ENCODE data around the gene FAM209B.
"Not testable (repeated sequence)": the region's sequence is repeated elsewhere in the genome, so short reads cannot be mapped to it uniquely, and the experiment has no call there.

Gene FAM209B, protein sequence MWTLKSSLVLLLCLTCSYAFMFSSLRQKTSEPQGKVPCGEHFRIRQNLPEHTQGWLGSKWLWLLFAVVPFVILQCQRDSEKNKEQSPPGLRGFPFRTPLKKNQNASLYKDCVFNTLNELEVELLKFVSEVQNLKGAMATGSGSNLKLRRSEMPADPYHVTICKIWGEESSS

DNA sequence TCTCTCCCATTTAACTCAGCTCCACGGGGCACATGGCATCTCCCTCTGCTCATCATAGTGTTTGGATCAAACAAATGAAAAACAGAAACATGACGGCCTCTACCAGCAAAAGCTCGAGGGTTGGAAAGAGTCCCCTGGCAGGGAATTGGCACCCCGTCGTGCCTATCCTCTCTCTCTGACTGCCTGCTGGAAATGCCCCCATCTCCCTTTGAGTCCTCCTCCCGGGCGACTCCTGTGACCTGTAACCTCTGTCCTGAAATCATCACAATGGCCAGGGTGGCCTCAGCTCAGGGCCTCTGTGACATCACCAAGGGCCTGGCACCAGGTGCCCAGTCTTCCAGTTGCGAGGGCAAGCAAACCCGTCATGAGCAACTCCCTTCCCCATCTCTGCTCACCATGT lies at the start of gene FAM209B:
Gene FAM209B, plus strand, starts transcription at position 301 of the 400 bp plus-strand sequence. Its CDS starts 96 bp downstream, at position 397.
- not testable (repeated sequence) for H3K4me3 Mint-ChIP-seq; H3K9me3 Mint-ChIP-seq; DNase-seq (ENCODE audit: low spot score); H3K27me3 Mint-ChIP-seq (ENCODE audit: low read depth); H3K36me3 Mint-ChIP-seq (ENCODE audit: low read depth); H3K27ac Mint-ChIP-seq; H3K4me1 Mint-ChIP-seq (ENCODE audit: low read depth)

DNA sequence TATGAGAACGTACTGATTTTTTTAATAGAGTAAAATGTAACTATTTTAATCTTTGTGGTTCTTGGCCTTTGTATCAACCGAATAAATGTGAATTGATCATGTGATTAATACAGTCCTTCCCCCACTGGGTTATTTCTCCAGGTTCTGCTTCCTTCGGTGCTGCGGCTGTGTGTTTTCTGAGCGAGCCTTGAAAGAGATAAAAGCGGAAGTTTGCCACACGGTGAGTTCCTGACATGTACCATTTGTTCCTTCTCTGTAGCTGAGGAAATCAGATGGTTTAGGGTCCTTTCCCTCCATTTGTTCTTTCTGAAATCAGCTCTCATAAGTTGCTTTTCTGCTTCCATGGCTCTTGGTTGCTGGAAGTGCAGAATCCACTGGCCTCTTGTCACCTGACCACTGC lies 49.1 kb upstream of the FAM209B start:
- Mint-ChIP-seq H3K36me3 (ENCODE audit: low read depth) (peaks cover 73% of the 10 kb centered on the region), H3K4me3 (peak overlapping the region; percentile 29)

DNA sequence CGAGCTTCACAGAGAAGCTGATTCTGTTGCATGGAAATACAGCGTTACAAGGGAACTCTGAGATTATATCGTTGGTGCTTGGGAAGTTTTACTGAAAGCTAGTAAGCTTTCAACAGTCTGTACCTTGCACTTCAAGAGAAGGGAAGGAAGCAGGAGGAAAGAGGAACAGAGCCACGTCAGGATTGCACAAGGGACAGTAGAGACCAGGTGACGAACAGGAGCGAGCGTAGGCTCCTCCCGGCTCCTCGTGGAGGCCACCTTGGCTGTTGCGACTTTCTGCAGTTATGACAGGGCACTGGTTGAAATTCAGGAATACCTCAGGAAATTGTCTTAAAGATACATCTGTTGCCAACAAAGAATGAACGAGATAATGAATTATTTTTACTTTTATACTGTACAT lies 45.8 kb upstream of the FAM209B start:
- Mint-ChIP-seq H3K4me1 (ENCODE audit: low read depth) (peaks cover 13% of the 10 kb centered on the region), H3K36me3 (ENCODE audit: low read depth) (peaks cover 52% of the 10 kb centered on the region), H3K27ac (no peak overlapping the region), H3K9me3 (no peaks in the 10 kb centered on the region), H3K27me3 (ENCODE audit: low read depth) (no peaks in the 10 kb centered on the region), H3K4me3 (no peak overlapping the region)
- DNase-seq (ENCODE audit: low spot score), result no peak

More for the DNA sequence above, 49.1 kb upstream of the FAM209B start:
- Mint-ChIP-seq H3K9me3 (no peaks in the 10 kb centered on the region), H3K4me1 (ENCODE audit: low read depth) (peaks cover 13% of the 10 kb centered on the region), H3K27ac (peak overlapping the region; percentile 68), H3K27me3 (ENCODE audit: low read depth) (no peaks in the 10 kb centered on the region)
- DNase-seq (ENCODE audit: low spot score), result no peak

DNA sequence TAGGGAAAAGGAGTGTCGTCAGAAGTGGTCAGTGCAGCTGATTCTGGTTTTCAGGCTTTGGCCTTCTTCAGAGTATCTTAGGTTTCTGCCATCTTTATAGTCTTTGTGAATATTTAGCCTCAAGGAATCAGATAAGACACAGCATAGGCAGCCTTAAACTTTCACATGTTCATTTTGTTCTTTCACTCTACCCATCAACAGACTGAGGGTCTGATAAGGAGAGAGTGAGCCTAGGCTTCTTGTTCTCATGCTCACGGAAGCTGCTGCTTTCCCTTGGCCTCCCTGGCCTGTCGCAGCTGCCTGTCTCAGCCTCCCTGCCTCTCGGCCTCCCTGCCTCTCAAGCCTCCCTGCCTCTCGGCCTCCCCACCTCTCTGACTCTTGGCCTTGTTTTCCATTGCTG lies 44.5 kb upstream of the FAM209B start:
- no peak for DNase-seq (ENCODE audit: low spot score)
- no peak overlapping the region for H3K27ac Mint-ChIP-seq
- H3K36me3 Mint-ChIP-seq (ENCODE audit: low read depth), result peaks cover 51% of the 10 kb centered on the region
- no peak overlapping the region for H3K4me3 Mint-ChIP-seq
- H3K4me1 Mint-ChIP-seq (ENCODE audit: low read depth), result peaks cover 7% of the 10 kb centered on the region
- H3K27me3 Mint-ChIP-seq (ENCODE audit: low read depth), result no peaks in the 10 kb centered on the region
- H3K9me3 Mint-ChIP-seq, result no peaks in the 10 kb centered on the region

DNA sequence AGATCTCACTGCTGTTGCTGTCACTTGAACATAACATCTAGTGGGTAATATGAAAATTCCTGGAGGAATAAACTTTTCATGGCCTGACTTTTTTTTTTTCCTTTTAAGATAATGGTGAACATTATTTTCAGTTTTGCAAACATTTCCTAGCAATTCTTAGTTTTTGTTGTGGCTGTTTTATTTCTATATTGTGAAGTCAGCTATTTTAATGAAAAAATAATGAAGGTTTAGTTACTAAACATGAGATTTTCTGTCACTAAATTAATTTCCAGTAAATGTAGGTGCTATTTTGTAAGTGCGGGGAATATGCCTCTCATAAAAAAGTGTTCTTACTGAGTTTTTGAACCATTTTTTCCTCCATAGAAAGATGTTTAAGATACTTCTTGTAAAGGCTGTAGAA lies 31.9 kb upstream of the FAM209B start:
- Mint-ChIP-seq H3K27me3 (ENCODE audit: low read depth) (no peaks in the 10 kb centered on the region), H3K36me3 (ENCODE audit: low read depth) (peaks cover 25% of the 10 kb centered on the region), H3K4me3 (no peak overlapping the region), H3K4me1 (ENCODE audit: low read depth) (peaks cover 11% of the 10 kb centered on the region), H3K9me3 (no peaks in the 10 kb centered on the region), H3K27ac (no peak overlapping the region)
- no peak for DNase-seq (ENCODE audit: low spot score)

DNA sequence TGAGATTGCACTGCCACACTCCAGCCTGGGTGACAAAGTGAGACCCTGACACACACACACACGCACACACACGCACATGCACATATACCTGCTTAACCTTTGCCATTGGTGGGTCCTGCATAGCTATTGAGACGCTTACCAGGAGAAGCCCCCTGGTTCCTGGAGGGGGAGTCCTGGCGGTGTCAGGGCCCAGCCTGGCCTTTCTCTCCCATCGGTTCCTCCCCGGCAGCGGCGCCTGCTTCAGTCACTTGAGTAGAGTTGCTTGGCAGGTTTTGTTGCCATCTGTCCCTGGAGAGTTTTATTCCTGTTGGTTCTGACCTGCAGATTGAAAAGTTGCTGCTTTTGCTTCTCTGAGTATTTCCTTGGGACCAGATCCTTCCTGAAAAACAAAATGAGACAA lies 29.1 kb upstream of the FAM209B start:
- no peaks in the 10 kb centered on the region for H3K9me3 Mint-ChIP-seq
- H3K36me3 Mint-ChIP-seq (ENCODE audit: low read depth), result peaks cover 8% of the 10 kb centered on the region
- H3K4me3 Mint-ChIP-seq, result no peak overlapping the region
- H3K27me3 Mint-ChIP-seq (ENCODE audit: low read depth), result no peaks in the 10 kb centered on the region
- peaks cover 12% of the 10 kb centered on the region for H3K4me1 Mint-ChIP-seq (ENCODE audit: low read depth)
- no peak for DNase-seq (ENCODE audit: low spot score)
- no peak overlapping the region for H3K27ac Mint-ChIP-seq

DNA sequence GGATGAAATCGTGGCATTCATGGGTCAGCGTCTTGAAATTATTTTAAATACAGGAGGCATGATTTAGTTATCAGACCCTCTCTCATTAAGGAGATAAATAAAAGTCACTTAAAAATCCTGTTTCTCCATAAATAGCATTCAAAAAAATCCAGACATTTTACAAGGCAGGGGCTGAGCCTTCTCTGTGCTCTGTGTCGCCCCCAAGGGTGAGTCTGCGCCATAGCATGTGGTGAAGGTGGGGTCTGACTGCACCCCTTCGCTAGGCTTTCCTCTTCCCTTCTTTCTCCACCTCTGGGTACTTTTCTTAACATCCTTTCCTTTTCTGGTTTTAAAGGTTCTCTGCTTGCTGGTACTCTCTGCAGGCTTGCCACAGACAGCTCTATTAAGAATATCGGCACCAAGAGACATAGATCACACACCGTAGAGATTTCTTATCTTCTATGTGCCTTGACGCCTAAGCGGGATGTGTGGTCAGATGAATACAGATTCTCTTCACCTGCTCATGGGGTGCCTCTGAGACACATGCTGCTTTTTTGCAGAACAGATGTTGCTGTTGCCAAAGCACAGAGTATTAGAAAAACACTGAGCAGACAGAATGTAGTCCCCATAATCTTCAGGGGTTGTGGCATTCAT lies 28.6 kb upstream of the FAM209B start:
- peaks cover 8% of the 10 kb centered on the region for H3K36me3 Mint-ChIP-seq (ENCODE audit: low read depth)
- no peaks in the 10 kb centered on the region for H3K9me3 Mint-ChIP-seq
- peak overlapping the region; percentile 55 for H3K27ac Mint-ChIP-seq
- no peak overlapping the region for H3K4me3 Mint-ChIP-seq
- H3K27me3 Mint-ChIP-seq (ENCODE audit: low read depth), result no peaks in the 10 kb centered on the region
- no peak for DNase-seq (ENCODE audit: low spot score)
- peaks cover 12% of the 10 kb centered on the region for H3K4me1 Mint-ChIP-seq (ENCODE audit: low read depth)

DNA sequence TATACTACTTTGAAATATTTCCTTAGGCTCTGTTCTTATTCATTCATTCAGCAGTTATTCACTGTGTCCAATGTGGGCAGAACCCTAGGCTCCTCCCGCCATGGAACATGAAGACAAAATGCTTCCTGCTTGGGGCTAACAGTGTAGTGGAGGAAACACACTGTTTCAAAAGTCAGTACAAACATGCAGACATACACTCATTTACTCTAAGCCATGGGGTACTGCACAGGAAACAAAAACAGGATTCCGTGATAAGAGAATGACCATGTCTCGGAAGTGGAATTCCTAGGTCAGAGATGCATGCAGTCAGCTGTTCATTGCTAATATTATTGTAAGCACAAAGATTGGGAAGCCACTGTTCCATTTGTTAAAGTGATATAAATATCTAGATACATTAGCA lies 26.9 kb upstream of the FAM209B start:
- Mint-ChIP-seq H3K27ac (no peak overlapping the region), H3K36me3 (ENCODE audit: low read depth) (peaks cover 8% of the 10 kb centered on the region), H3K9me3 (no peaks in the 10 kb centered on the region), H3K27me3 (ENCODE audit: low read depth) (no peaks in the 10 kb centered on the region), H3K4me3 (no peak overlapping the region), H3K4me1 (ENCODE audit: low read depth) (peaks cover 12% of the 10 kb centered on the region)
- DNase-seq (ENCODE audit: low spot score), result no peak

DNA sequence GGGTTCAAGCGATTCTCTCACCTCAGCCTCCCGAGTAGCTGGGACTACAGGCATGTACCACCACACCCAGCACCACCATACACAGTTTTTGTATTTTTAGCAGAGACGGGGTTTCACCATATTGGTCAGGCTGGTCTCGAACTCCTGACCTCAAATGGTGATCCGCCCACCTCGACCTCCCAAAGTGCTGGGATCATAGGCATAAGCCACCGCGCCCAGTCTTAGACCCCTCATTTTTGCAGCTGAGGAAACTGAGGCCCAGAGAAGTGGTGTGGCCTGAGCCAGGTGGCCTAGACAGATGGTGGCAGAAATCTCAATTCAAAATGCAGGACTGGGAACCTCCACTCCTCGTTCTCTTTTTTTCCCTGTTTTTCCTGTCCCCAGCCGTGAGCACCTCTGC lies 21.1 kb upstream of the FAM209B start:
- no peak overlapping the region for H3K27ac Mint-ChIP-seq
- no peaks in the 10 kb centered on the region for H3K27me3 Mint-ChIP-seq (ENCODE audit: low read depth)
- H3K36me3 Mint-ChIP-seq (ENCODE audit: low read depth), result peaks cover 18% of the 10 kb centered on the region
- no peak overlapping the region for H3K4me3 Mint-ChIP-seq
- DNase-seq (ENCODE audit: low spot score), result no peak
- H3K4me1 Mint-ChIP-seq (ENCODE audit: low read depth), result no peaks in the 10 kb centered on the region
- H3K9me3 Mint-ChIP-seq, result no peaks in the 10 kb centered on the region

DNA sequence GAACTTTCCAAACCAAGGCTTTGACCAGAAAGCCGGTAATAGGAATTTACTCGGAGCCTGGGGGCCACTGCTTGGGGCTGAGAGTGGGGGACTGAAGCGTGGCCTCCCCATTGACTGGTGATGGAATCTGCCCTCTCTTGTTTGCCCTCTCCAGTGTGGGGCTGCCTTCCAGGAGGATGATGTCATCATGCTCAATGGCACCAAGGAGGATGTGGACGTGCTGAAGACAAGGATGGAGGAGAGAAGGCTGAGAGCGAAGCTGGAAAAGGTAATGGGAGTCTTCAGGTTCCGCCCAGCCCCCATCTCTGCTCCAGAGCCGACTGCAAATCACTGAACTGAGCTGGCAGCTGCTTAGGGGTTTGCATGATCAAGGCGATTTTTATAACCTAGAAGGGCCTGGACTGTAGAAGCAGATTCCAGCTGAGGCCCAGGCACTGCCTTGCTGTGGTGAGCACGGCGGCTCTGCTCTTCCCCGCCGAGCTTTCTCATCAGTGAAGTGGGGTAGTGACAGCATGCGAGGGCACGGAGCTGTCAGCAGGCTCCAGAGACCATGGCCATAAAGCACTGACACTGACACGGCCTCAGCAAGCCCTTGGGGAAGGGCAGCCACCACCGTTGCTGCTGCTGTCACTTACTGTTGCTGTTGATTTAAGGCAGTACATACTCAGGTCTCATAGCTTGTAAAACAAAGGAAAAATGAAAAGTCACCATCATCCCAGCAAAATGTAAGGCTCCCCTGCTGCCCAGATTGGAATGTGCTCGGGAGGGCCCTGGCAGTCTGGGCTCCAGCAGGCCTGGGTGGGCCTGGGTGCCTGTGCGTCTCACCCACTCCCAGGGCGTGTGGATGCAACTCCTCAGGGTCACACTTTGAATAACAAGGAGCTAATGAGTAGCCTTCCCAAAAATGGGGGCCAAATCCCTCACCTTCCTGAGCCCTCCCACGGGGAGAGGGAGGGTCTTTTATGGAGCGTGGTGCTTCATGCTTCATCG lies 19.6 kb upstream of the FAM209B start:
- Mint-ChIP-seq H3K4me3 (no peak overlapping the region), H3K27me3 (ENCODE audit: low read depth) (no peaks in the 10 kb centered on the region), H3K27ac (no peak overlapping the region), H3K36me3 (ENCODE audit: low read depth) (peaks cover 34% of the 10 kb centered on the region), H3K4me1 (ENCODE audit: low read depth) (no peaks in the 10 kb centered on the region), H3K9me3 (no peaks in the 10 kb centered on the region)
- DNase-seq (ENCODE audit: low spot score), result no peak

DNA sequence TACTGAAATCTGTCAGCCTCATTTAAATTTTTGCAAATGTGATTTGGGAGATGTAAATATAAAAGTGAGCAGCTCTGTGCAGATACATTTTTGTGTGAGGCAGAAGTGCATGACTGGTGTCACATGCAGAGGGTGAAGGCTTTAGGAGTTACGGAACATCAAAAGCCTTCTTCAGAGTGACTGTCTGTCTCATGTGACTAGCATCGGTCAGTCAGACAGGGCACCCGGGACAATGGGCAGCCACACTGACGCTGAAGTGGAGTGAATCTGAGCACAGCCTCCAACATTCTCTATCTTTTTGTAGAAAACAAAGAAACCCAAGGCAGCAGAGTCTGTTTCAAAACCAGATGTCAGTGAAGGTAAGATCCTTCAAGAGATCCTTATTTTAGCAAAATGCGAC lies 16.4 kb upstream of the FAM209B start:
- H3K36me3 Mint-ChIP-seq (ENCODE audit: low read depth), result peaks cover 65% of the 10 kb centered on the region
- H3K9me3 Mint-ChIP-seq, result peaks cover 12% of the 10 kb centered on the region
- no peak overlapping the region for H3K27ac Mint-ChIP-seq
- H3K27me3 Mint-ChIP-seq (ENCODE audit: low read depth), result no peaks in the 10 kb centered on the region
- no peak for DNase-seq (ENCODE audit: low spot score)
- no peak overlapping the region for H3K4me3 Mint-ChIP-seq
- H3K4me1 Mint-ChIP-seq (ENCODE audit: low read depth), result no peaks in the 10 kb centered on the region

DNA sequence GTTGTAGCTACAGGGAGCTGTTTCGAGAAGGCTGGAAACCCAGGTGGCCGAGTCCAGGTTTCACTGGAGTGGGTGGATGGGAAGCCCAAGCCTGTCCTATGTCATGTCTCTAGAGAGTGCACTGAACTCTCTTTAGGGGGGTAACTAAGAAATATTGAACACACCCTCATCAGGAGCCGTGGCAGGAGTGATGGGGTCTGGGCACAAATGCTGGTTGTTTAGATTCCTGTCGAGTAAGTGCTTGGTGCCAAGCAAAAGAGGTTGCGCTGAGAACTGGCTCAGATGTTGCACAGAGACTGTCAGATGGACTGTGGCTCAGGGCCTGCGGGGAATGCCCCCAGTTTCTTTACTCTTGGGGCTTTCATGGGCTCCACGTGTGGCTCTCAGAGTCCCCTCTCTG lies 15.8 kb upstream of the FAM209B start:
- no peak for DNase-seq (ENCODE audit: low spot score)
- peaks cover 69% of the 10 kb centered on the region for H3K36me3 Mint-ChIP-seq (ENCODE audit: low read depth)
- H3K9me3 Mint-ChIP-seq, result peaks cover 12% of the 10 kb centered on the region
- H3K27ac Mint-ChIP-seq, result no peak overlapping the region
- H3K4me1 Mint-ChIP-seq (ENCODE audit: low read depth), result no peaks in the 10 kb centered on the region
- no peak overlapping the region for H3K4me3 Mint-ChIP-seq
- H3K27me3 Mint-ChIP-seq (ENCODE audit: low read depth), result no peaks in the 10 kb centered on the region

DNA sequence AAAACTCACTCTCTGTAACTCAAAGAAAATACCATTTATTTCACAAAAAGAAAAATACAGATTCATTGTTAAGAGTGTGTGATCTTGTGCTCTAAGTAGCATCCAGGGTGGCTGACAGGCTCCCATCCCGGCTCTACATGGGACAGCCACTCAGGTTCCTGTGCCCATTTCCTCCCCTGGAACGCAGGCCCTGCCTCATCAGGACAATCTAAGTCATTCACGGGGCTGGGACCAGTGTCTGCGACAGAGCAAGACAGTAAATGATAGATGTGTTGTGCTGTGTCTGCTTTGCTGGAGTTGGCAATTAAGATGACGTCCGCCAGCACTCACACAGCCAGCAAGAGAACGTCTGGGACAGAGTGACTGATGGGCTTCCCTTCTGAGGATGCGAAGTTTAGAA lies 15.4 kb upstream of the FAM209B start:
- no peak overlapping the region for H3K27ac Mint-ChIP-seq
- no peak overlapping the region for H3K4me3 Mint-ChIP-seq

DNA sequence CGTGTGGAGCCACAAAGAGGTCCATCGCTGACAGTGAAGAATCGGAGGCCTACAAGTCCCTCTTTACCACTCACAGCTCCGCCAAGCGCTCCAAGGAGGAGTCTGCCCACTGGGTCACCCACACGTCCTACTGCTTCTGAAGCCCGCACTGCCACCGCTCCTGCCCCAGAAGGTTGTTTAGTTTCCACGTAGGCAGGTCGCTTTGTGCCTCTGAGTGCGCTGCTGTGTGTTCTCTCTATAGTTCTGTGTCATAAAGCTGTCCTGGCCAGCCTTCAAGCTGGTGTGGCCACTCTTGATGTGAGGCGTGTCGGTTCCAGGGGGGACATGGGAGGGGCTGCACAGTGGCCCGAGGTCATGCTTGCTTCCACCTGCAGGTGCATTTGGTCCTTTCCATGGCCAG lies 14.9 kb upstream of the FAM209B start:
- Mint-ChIP-seq H3K36me3 (ENCODE audit: low read depth) (peaks cover 71% of the 10 kb centered on the region), H3K27ac (no peak overlapping the region), H3K4me1 (ENCODE audit: low read depth) (peaks cover 2% of the 10 kb centered on the region), H3K4me3 (no peak overlapping the region), H3K27me3 (ENCODE audit: low read depth) (no peaks in the 10 kb centered on the region), H3K9me3 (peaks cover 12% of the 10 kb centered on the region)
- no peak for DNase-seq (ENCODE audit: low spot score)

More for the DNA sequence above, 15.4 kb upstream of the FAM209B start:
- H3K4me1 Mint-ChIP-seq (ENCODE audit: low read depth), result no peaks in the 10 kb centered on the region
- H3K9me3 Mint-ChIP-seq, result peaks cover 12% of the 10 kb centered on the region
- no peaks in the 10 kb centered on the region for H3K27me3 Mint-ChIP-seq (ENCODE audit: low read depth)
- DNase-seq (ENCODE audit: low spot score), result no peak
- peaks cover 71% of the 10 kb centered on the region for H3K36me3 Mint-ChIP-seq (ENCODE audit: low read depth)
